Mesenchymal stem cell (in vitro differentiated cells and primary cell): ENCODE results near the gene IL1R2.
A peak's percentile ranks its signal among the peaks of the same experiment; 100 is the strongest.

ENCODE experiments used
- DNase-seq: peaks from one replicate; pipeline ENCODE4 v3.0.0-alpha.2; 2013
- H2AFZ ChIP-seq: one replicate; pipeline ENCODE4 v1.6.1; 2013; ENCODE audit warnings: low read depth, mild to moderate bottlenecking, control low read depth, inconsistent platforms, low read length, moderate library complexity
- H2AK5ac ChIP-seq: 2 replicates; pipeline ENCODE4 v1.6.1; 2013; ENCODE audit warnings: low read length, moderate library complexity, mild to moderate bottlenecking, inconsistent platforms; ENCODE audit not compliant: severe bottlenecking
- H2BK120ac ChIP-seq: one replicate; pipeline ENCODE4 v1.6.1; 2013; ENCODE audit warnings: low read depth, mild to moderate bottlenecking, inconsistent platforms, low read length, moderate library complexity
- H2BK12ac ChIP-seq, 2 experiments: one replicate each; pipeline ENCODE4 v1.6.1; 2013; ENCODE audit warnings: inconsistent platforms in 2 of 2, low read length in 2 of 2, mild to moderate bottlenecking in 2 of 2, moderate library complexity in 2 of 2, control low read depth in 1 of 2
- H2BK15ac ChIP-seq: one replicate; pipeline ENCODE4 v1.6.1; 2013; ENCODE audit warnings: mild to moderate bottlenecking, low read depth, inconsistent platforms; ENCODE audit not compliant: poor library complexity, severe bottlenecking
- H2BK5ac ChIP-seq: 2 replicates; pipeline ENCODE4 v1.6.1; 2013; ENCODE audit warnings: low read depth, mild to moderate bottlenecking, low read length, control low read depth, inconsistent platforms; ENCODE audit not compliant: poor library complexity, severe bottlenecking
- H3K14ac ChIP-seq, 2 experiments: one replicate each; pipeline ENCODE4 v1.6.1; 2013; ENCODE audit warnings: inconsistent platforms in 2 of 2, low read length in 2 of 2, control low read depth in 1 of 2, mild to moderate bottlenecking in 1 of 2, moderate library complexity in 1 of 2
- H3K18ac ChIP-seq, 2 experiments: one replicate each; pipeline ENCODE4 v1.6.1; 2013; ENCODE audit warnings: inconsistent platforms in 2 of 2, low read length in 2 of 2, control low read depth in 1 of 2, low read depth in 1 of 2, mild to moderate bottlenecking in 1 of 2
- H3K23ac ChIP-seq, 2 experiments: one replicate each; pipeline ENCODE4 v1.6.1; 2013; ENCODE audit warnings: inconsistent platforms in 2 of 2, low read length in 2 of 2, mild to moderate bottlenecking in 2 of 2, moderate library complexity in 2 of 2, control low read depth in 1 of 2
- H3K27ac ChIP-seq: 2 replicates; pipeline ENCODE4 v1.5.1; 2013; ENCODE audit warnings: mild to moderate bottlenecking, moderate library complexity, low read length, control low read depth, inconsistent platforms; ENCODE audit not compliant: poor library complexity, severe bottlenecking
- H3K27me3 ChIP-seq, 2 experiments: 2 replicates each; pipeline versions ENCODE4 v1.6.1 to v1.7.0; 2013; ENCODE audit warnings: low read length in 2 of 2, mild to moderate bottlenecking in 2 of 2, moderate library complexity in 2 of 2, control low read depth in 1 of 2, inconsistent platforms in 1 of 2; ENCODE audit not compliant: control insufficient read depth in 1 of 2, insufficient read depth in 1 of 2
- H3K36me3 ChIP-seq, 2 experiments: 2 replicates each; pipeline versions ENCODE4 v1.6.1 to v1.7.0; 2013; ENCODE audit warnings: low read length in 2 of 2, control low read depth in 1 of 2, inconsistent platforms in 1 of 2, low read depth in 1 of 2, mild to moderate bottlenecking in 1 of 2; ENCODE audit not compliant: insufficient read depth in 2 of 2, control insufficient read depth in 1 of 2
- H3K4ac ChIP-seq, 2 experiments: one replicate each; pipeline ENCODE4 v1.6.1; 2013; ENCODE audit warnings: inconsistent platforms in 2 of 2, low read length in 2 of 2, mild to moderate bottlenecking in 2 of 2, moderate library complexity in 2 of 2, control low read depth in 1 of 2, low read depth in 1 of 2
- H3K4me1 ChIP-seq: 2 replicates; pipeline ENCODE4 v1.6.1; 2013; ENCODE audit warnings: low read depth, low read length, control low read depth; ENCODE audit not compliant: control insufficient read depth, insufficient read depth
- H3K4me2 ChIP-seq: 2 replicates; pipeline ENCODE4 v1.6.1; 2013; ENCODE audit warnings: low read length, mild to moderate bottlenecking, inconsistent platforms; ENCODE audit not compliant: poor library complexity, severe bottlenecking
- H3K4me3 ChIP-seq, 2 experiments: 2 replicates each; pipeline versions ENCODE4 v1.5.1 to v1.7.0; 2013; ENCODE audit warnings: low read length in 2 of 2, mild to moderate bottlenecking in 2 of 2, control low read depth in 1 of 2, low read depth in 1 of 2; ENCODE audit not compliant: insufficient read depth in 1 of 2
- H3K79me1 ChIP-seq: replicated peaks from 2 replicates; pipeline ENCODE4 v1.6.1; 2013; ENCODE audit warnings: mild to moderate bottlenecking, control low read depth, low read length, inconsistent platforms; ENCODE audit not compliant: poor library complexity, severe bottlenecking
- H3K9ac ChIP-seq: 2 replicates; pipeline ENCODE4 v1.7.0; 2013; ENCODE audit warnings: mild to moderate bottlenecking, low read length, moderate library complexity
- H3K9me3 ChIP-seq: 2 replicates; pipeline ENCODE4 v1.7.0; 2013; ENCODE audit warnings: mild to moderate bottlenecking, low read length; ENCODE audit not compliant: control insufficient read depth
- H4K8ac ChIP-seq: one replicate; pipeline ENCODE4 v1.6.1; 2013; ENCODE audit warnings: inconsistent platforms, mild to moderate bottlenecking, low read length, moderate library complexity
- H4K91ac ChIP-seq: one replicate; pipeline ENCODE4 v1.6.1; 2013; ENCODE audit warnings: mild to moderate bottlenecking, low read length, inconsistent platforms
- WGBS: methylation state at CpG from one replicate; pipeline ENCODE4 v1.1.7; 2013; ENCODE audit warnings: mixed read lengths; 5-methylcytosine and 5-hydroxymethylcytosine counted together

The IL1R2 gene

DNA sequence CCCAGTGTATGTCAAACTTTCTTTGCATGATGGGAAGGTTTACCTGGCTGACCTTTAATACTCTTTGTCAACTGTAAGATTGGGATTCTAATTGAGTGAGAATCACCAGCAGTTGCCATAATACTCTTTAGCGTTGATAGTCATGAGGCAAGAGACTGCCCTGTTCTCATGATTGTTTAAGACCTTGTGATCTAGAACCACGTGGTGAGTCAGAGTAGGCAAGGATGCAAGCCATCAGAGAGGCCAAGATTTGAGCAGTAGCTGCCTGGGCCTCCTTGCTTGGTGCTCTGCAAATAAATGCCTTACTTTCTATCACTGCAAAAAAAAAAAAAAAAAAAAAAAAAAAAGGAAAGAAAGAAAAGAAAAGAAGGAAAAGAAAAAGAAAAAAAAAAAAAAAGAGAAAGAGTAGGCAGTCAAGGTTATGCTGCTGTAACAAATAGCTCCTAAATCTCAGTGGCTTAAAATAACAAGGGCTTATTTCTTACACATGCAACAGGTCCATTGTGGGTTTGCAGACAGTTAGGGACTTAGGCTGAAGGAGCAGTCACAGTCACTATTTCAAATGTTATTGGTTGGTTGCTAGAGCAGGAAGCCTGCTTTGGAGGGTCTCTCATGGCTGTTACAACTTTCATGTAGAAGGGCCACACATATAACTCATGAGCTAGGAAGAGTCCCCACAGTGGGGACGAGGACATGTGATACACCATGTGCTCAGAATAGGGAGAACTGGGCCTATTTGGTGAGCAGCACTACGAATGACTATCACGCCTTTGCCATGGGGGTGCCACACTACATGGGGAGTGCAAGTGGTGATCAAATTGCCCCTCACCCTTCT is 21.7 kb downstream of the IL1R2 start:
- no peak overlapping the region for H2BK12ac ChIP-seq
- no peak overlapping the region for H3K27ac ChIP-seq
- no peak overlapping the region for H3K23ac ChIP-seq
- H2BK15ac ChIP-seq = no peak overlapping the region
- no peak overlapping the region for H3K9ac ChIP-seq
- no peak overlapping the region for H2BK120ac ChIP-seq
- H4K8ac ChIP-seq = no peak overlapping the region
- no peak overlapping the region for H4K91ac ChIP-seq
- DNase-seq = no peak
- H3K4ac ChIP-seq = no peak overlapping the region
- H3K9me3 ChIP-seq = no peaks in the 10 kb centered on the region
- no peaks in the 10 kb centered on the region for H3K36me3 ChIP-seq
- H3K4me3 ChIP-seq = no peak overlapping the region
- no peaks in the 10 kb centered on the region for H3K27me3 ChIP-seq
- no peak overlapping the region for H2BK5ac ChIP-seq
- no peak overlapping the region for H2AK5ac ChIP-seq
- no peak overlapping the region for H3K18ac ChIP-seq
- H3K14ac ChIP-seq = no peak overlapping the region
- no peaks in the 10 kb centered on the region for H3K4me1 ChIP-seq
- 95% methylated on average over 5 of the region's 5 CpGs for WGBS
- no peaks in the 10 kb centered on the region for H3K79me1 ChIP-seq
- no peak overlapping the region for H3K4me2 ChIP-seq
- no peak overlapping the region for H2AFZ ChIP-seq

DNA sequence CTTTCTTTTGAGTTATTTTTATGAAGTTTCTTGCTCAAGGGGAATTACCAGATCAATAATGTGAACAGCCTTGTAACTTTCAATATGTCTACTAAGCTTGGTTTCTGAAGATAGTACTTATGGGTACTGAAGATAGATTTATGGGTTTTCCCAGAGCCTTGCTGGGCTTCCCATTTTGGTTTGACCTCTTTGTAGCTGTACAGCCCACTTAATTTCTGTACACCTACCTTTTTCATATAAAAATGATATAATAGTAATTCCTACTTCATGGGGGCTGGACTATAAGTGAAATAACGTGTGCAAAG is 22.2 kb downstream of the IL1R2 start:
- H4K91ac ChIP-seq = no peak overlapping the region
- H3K36me3 ChIP-seq = no peaks in the 10 kb centered on the region
- H2BK5ac ChIP-seq = no peak overlapping the region
- no peak overlapping the region for H4K8ac ChIP-seq
- H2AFZ ChIP-seq = no peak overlapping the region
- H2BK12ac ChIP-seq = no peak overlapping the region
- H3K23ac ChIP-seq = no peak overlapping the region
- no peak for DNase-seq
- H3K4me1 ChIP-seq = no peaks in the 10 kb centered on the region
- no peak overlapping the region for H3K4me3 ChIP-seq
- H3K9ac ChIP-seq = no peak overlapping the region
- H3K4me2 ChIP-seq = no peak overlapping the region
- no peak overlapping the region for H2AK5ac ChIP-seq
- H3K14ac ChIP-seq = no peak overlapping the region
- 71% methylated on average over 1 of the region's 1 CpG for WGBS
- no peaks in the 10 kb centered on the region for H3K79me1 ChIP-seq
- no peak overlapping the region for H2BK15ac ChIP-seq
- no peak overlapping the region for H3K4ac ChIP-seq
- H3K27me3 ChIP-seq = no peaks in the 10 kb centered on the region
- H3K9me3 ChIP-seq = no peaks in the 10 kb centered on the region
- H3K18ac ChIP-seq = no peak overlapping the region
- no peak overlapping the region for H3K27ac ChIP-seq
- H2BK120ac ChIP-seq = no peak overlapping the region

DNA sequence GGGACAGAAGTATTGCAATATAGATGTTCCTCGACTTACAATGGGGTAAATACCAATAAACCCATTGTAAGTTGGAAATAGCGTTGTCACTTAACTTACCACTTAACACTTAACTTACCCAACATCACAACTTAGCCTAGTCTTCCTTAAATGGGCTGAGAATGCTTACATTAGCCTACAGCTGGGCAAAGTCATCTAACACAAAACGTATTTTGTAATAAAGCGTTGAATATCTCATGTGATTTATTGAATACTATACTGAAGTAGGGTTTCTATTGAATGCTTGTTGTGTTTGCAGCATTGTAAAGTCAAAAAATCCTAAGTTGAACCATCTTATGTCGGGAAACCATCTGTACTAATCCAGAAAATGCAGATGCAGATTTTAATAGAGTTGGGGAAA is 23.6 kb downstream of the IL1R2 start:
- no peak overlapping the region for H2BK5ac ChIP-seq
- no peaks in the 10 kb centered on the region for H3K79me1 ChIP-seq

DNA sequence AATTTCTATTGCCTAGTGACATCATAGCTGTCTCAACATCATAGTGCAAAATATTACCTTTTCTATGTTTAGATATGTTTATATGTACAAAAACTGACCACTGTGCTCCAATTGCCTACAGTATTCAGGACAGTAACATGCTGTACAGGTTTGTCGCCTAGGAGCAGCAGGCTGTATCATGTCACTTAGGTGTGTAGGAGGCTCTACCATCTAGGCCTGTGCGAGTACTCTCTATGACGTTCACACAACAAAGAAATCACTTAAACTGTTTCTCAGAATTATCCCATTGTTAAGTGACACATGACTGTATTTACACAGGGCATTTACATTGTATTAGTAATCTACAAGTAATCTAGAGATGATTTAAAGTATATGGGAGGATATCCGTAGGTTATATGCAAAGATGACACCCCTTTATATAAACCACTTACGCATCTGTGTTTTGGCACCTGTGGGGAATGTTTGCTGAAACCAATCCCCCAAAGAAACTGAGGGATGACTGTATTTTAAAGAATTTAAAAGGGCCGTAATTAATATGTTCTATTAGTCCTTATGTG is 24.7 kb downstream of the IL1R2 start:
- H3K9me3 ChIP-seq = no peaks in the 10 kb centered on the region
- no peak overlapping the region for H3K4me2 ChIP-seq
- no peak overlapping the region for H2AFZ ChIP-seq
- no peak overlapping the region for H3K18ac ChIP-seq
- H3K36me3 ChIP-seq = no peaks in the 10 kb centered on the region
- WGBS = 76% methylated on average over 4 of the region's 6 CpGs
- H3K14ac ChIP-seq = no peak overlapping the region
- no peak overlapping the region for H2BK15ac ChIP-seq
- H3K4me1 ChIP-seq = peaks cover 3% of the 10 kb centered on the region
- no peak overlapping the region for H3K23ac ChIP-seq
- no peak overlapping the region for H4K91ac ChIP-seq
- H3K27me3 ChIP-seq = no peaks in the 10 kb centered on the region
- H3K9ac ChIP-seq = no peak overlapping the region
- H4K8ac ChIP-seq = no peak overlapping the region
- DNase-seq = no peak
- H3K4me3 ChIP-seq = no peak overlapping the region
- H3K27ac ChIP-seq = no peak overlapping the region
- H2BK12ac ChIP-seq = peak overlapping the region in 1 of 2 experiments; percentile 40
- H3K4ac ChIP-seq = no peak overlapping the region
- H2BK5ac ChIP-seq = no peak overlapping the region
- H3K79me1 ChIP-seq = no peaks in the 10 kb centered on the region
- H2AK5ac ChIP-seq = no peak overlapping the region
- H2BK120ac ChIP-seq = no peak overlapping the region

More for the DNA sequence above, 23.6 kb downstream of the IL1R2 start:
- no peaks in the 10 kb centered on the region for H3K36me3 ChIP-seq
- 97% methylated on average over 4 of the region's 5 CpGs for WGBS
- no peak overlapping the region for H2AFZ ChIP-seq
- H3K4me2 ChIP-seq = no peak overlapping the region
- no peak overlapping the region for H3K4ac ChIP-seq
- H3K9me3 ChIP-seq = no peaks in the 10 kb centered on the region
- H3K4me1 ChIP-seq = no peaks in the 10 kb centered on the region
- no peak overlapping the region for H2BK12ac ChIP-seq
- H3K27ac ChIP-seq = no peak overlapping the region
- H3K23ac ChIP-seq = no peak overlapping the region
- H3K4me3 ChIP-seq = no peak overlapping the region
- DNase-seq = no peak
- no peak overlapping the region for H2BK15ac ChIP-seq
- H3K9ac ChIP-seq = no peak overlapping the region
- no peak overlapping the region for H2AK5ac ChIP-seq
- H4K91ac ChIP-seq = no peak overlapping the region
- H3K18ac ChIP-seq = no peak overlapping the region
- H2BK120ac ChIP-seq = no peak overlapping the region
- H3K27me3 ChIP-seq = no peaks in the 10 kb centered on the region
- no peak overlapping the region for H4K8ac ChIP-seq
- no peak overlapping the region for H3K14ac ChIP-seq
